H9 (cell line): ENCODE data around the gene RPL18. TPM values are rescaled to one million over a fixed set of nuclear protein-coding genes. Genes with fewer than 3 reads are reported as not detected.
A peak's percentile ranks its signal among the peaks of the same experiment; 100 is the strongest.

Experiments used
- DNase-seq: peaks from one replicate; pipeline ENCODE4 v3.0.0-alpha.2; 2017
- H2AFZ ChIP-seq: one replicate; pipeline ENCODE4 v1.6.1; 2013; ENCODE audit warnings: mild to moderate bottlenecking, low read length, control low read depth, moderate library complexity
- H2AK5ac ChIP-seq: 2 replicates; pipeline ENCODE4 v1.6.1; 2013; ENCODE audit warnings: low read length, control low read depth, mixed read lengths; ENCODE audit not compliant: insufficient read length
- H2BK120ac ChIP-seq: one replicate; pipeline ENCODE4 v1.6.1; 2013; ENCODE audit warnings: low read depth, mild to moderate bottlenecking, low read length, control low read depth, inconsistent platforms; ENCODE audit not compliant: poor library complexity, severe bottlenecking
- H2BK12ac ChIP-seq: 2 replicates; pipeline ENCODE4 v1.6.1; 2013; ENCODE audit warnings: low read length, control low read depth, mixed read lengths, low read depth; ENCODE audit not compliant: insufficient read length
- H2BK15ac ChIP-seq: 2 replicates; pipeline ENCODE4 v1.6.1; 2013; ENCODE audit warnings: low read depth, low read length, control low read depth
- H2BK20ac ChIP-seq: one replicate; pipeline ENCODE4 v1.6.1; 2013; ENCODE audit warnings: low read depth, mild to moderate bottlenecking, low read length, control low read depth, inconsistent platforms; ENCODE audit not compliant: poor library complexity, severe bottlenecking
- H2BK5ac ChIP-seq: 2 replicates; pipeline ENCODE4 v1.6.1; 2013; ENCODE audit warnings: low read length, control low read depth, mixed read lengths; ENCODE audit not compliant: insufficient read length
- H3K14ac ChIP-seq: 2 replicates; pipeline ENCODE4 v1.6.1; 2013; ENCODE audit warnings: low read length, control low read depth; ENCODE audit not compliant: insufficient read depth
- H3K18ac ChIP-seq: 2 replicates; pipeline ENCODE4 v1.6.1; 2013; ENCODE audit warnings: low read depth, mild to moderate bottlenecking, mixed read lengths, low read length, control low read depth; ENCODE audit not compliant: insufficient read length
- H3K23ac ChIP-seq: 2 replicates; pipeline ENCODE4 v1.6.1; 2013; ENCODE audit warnings: low read length, control low read depth, mixed read lengths, low read depth; ENCODE audit not compliant: insufficient read length
- H3K23me2 ChIP-seq: 2 replicates; pipeline ENCODE4 v1.6.1; 2013; ENCODE audit warnings: low read depth, mild to moderate bottlenecking, mixed read lengths, low read length, control low read depth; ENCODE audit not compliant: insufficient read length, poor library complexity, severe bottlenecking
- H3K27ac ChIP-seq: 2 replicates; pipeline ENCODE4 v1.5.1; 2013; ENCODE audit warnings: low read length, control low read depth, mixed read lengths, low read depth; ENCODE audit not compliant: insufficient read length
- H3K27me3 ChIP-seq: 2 replicates; pipeline ENCODE4 v1.6.1; 2013; ENCODE audit warnings: low read length, control low read depth, inconsistent platforms; ENCODE audit not compliant: insufficient read depth
- H3K4ac ChIP-seq: 2 replicates; pipeline ENCODE4 v1.6.1; 2013; ENCODE audit warnings: low read depth, mild to moderate bottlenecking, control low read depth, inconsistent platforms, low read length, moderate library complexity
- H3K4me1 ChIP-seq: 2 replicates; pipeline ENCODE4 v1.6.1; 2013; ENCODE audit warnings: low read length, control low read depth, inconsistent platforms; ENCODE audit not compliant: insufficient read depth
- H3K4me2 ChIP-seq: 2 replicates; pipeline ENCODE4 v1.6.1; 2013; ENCODE audit warnings: low read length, control low read depth, mixed read lengths; ENCODE audit not compliant: insufficient read length, insufficient read depth
- H3K56ac ChIP-seq: 2 replicates; pipeline ENCODE4 v1.6.1; 2013; ENCODE audit warnings: low read depth, mild to moderate bottlenecking, mixed read lengths, low read length, control low read depth; ENCODE audit not compliant: insufficient read length
- H3K79me1 ChIP-seq: 2 replicates; pipeline ENCODE4 v1.6.1; 2013; ENCODE audit warnings: low read depth, mild to moderate bottlenecking, moderate library complexity, low read length, control low read depth, inconsistent platforms; ENCODE audit not compliant: insufficient read depth, poor library complexity, severe bottlenecking
- H3K79me2 ChIP-seq: 2 replicates; pipeline ENCODE4 v1.6.1; 2013; ENCODE audit warnings: low read length, control low read depth, inconsistent platforms; ENCODE audit not compliant: insufficient read depth
- H3K9ac ChIP-seq: 2 replicates; pipeline ENCODE4 v1.6.1; 2013; ENCODE audit warnings: low read length, control low read depth, mixed read lengths; ENCODE audit not compliant: insufficient read length; ENCODE audit errors: extremely low read depth
- H3K9me3 ChIP-seq: one replicate; pipeline ENCODE4 v1.6.1; 2013; ENCODE audit warnings: low read depth, low read length, inconsistent platforms; ENCODE audit not compliant: control insufficient read depth
- H3T11ph ChIP-seq: one replicate; pipeline ENCODE4 v1.6.1; 2013; ENCODE audit warnings: mild to moderate bottlenecking, low read length, control low read depth, inconsistent platforms
- H4K20me1 ChIP-seq: one replicate; pipeline ENCODE4 v1.6.1; 2013; ENCODE audit not compliant: control insufficient read depth, insufficient read length, insufficient read depth
- H4K5ac ChIP-seq: 2 replicates; pipeline ENCODE4 v1.6.1; 2013; ENCODE audit warnings: low read depth, mild to moderate bottlenecking, mixed read lengths, low read length, control low read depth; ENCODE audit not compliant: insufficient read length
- H4K8ac ChIP-seq: replicated peaks from 2 replicates; pipeline ENCODE4 v1.6.1; 2013; ENCODE audit warnings: low read length, control low read depth, mixed read lengths, low read depth; ENCODE audit not compliant: insufficient read length
- H4K91ac ChIP-seq: 2 replicates; pipeline ENCODE4 v1.6.1; 2013; ENCODE audit warnings: low read depth, mild to moderate bottlenecking, moderate library complexity, mixed read lengths, low read length, control low read depth; ENCODE audit not compliant: insufficient read length
- H3K27ac Mint-ChIP-seq, 3 experiments: 2 replicates in 2 of 3; 3 replicates in 1 of 3; pipeline ENCODE4 v1.8.0; 2020 to 2021; ENCODE audit warnings: mixed read lengths in 3 of 3, mild to moderate bottlenecking in 1 of 3, moderate library complexity in 1 of 3
- H3K27me3 Mint-ChIP-seq: 2 replicates; pipeline ENCODE4 v1.8.0; 2021; ENCODE audit warnings: low read depth, mild to moderate bottlenecking, moderate library complexity, mixed read lengths
- H3K36me3 Mint-ChIP-seq, 3 experiments: 2 replicates in 2 of 3; 3 replicates in 1 of 3; pipeline ENCODE4 v1.8.0; 2020 to 2021; ENCODE audit warnings: low read depth in 3 of 3, mixed read lengths in 3 of 3; ENCODE audit not compliant: insufficient read depth in 1 of 3
- H3K4me1 Mint-ChIP-seq, 2 experiments: 2 replicates each; pipeline ENCODE4 v1.8.0; 2020; ENCODE audit warnings: mixed read lengths in 2 of 2
- H3K4me3 Mint-ChIP-seq, 2 experiments: 2 replicates in 1 of 2; 3 replicates in 1 of 2; pipeline ENCODE4 v1.8.0; 2020 to 2021; ENCODE audit warnings: mild to moderate bottlenecking in 2 of 2, mixed read lengths in 2 of 2, moderate library complexity in 1 of 2
- H3K9me3 Mint-ChIP-seq, 2 experiments: 2 replicates in 1 of 2; 3 replicates in 1 of 2; pipeline ENCODE4 v1.8.0; 2020; ENCODE audit warnings: mild to moderate bottlenecking in 2 of 2, mixed read lengths in 2 of 2, moderate library complexity in 1 of 2
- WGBS: extraction: QIAGEN DNeasy Blood & Tissue Kit; methylation state at CpG from one replicate; pipeline ENCODE4 v1.1.7; 2013; ENCODE audit warnings: missing lambda C conversion rate, low lambda C conversion rate, mixed read lengths; ENCODE audit not compliant: insufficient read length; ENCODE audit errors: extremely low coverage; 5-methylcytosine and 5-hydroxymethylcytosine counted together
- total RNA-seq: library from RNA; stranded (reverse); gene quantifications from 2 replicates; pipeline ENCODE4 v1.2.1, GENCODE V29; 2021
- TF ChIP-seq, protein P1 (sequence below): fragments of 200-600 bp; sonication (generic); conservative IDR thresholded peaks from 3 replicates; pipeline ENCODE4 v1.8.0; 2021; ENCODE audit warnings: antibody characterized with exemption, mild to moderate bottlenecking

Gene RPL18
- total RNA-seq, 1 experiment from 2014 or later: 1,855 TPM

DNA sequence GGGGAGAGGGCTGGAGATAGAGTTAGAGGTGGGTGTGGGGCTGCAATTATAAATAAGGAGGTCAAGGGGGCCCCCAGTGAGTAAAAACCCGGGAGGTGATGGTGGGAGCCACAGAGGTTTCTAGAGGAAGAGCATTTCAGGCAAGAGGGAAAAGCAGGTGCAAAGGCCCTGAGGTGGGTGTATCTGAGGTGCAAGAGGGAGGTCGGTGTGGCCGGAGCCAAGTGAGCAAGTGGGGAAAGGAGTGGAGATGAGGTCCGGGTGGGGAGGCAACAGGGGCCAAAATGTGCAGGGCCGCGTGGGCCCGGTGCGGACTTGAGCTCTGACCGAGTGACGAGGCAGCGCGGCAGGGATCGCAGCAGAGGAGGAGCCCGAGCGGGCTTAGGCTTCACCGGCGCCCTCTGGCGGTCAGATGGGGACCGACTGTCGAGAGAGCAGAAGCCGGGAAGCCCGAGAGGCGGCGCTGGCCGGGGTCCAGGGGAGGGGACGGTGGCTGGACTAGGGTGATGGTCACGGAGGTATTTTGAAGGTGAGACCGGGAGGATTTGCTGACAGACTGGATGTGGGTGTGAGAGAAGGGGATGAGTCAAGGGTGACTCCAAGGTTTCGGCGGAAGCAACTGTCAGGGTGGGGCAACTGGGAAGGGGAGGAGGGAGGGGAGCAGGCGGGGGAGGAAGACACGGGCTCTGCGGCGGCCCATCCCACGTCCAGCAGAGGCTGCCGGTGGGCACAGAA is 30.1 kb downstream of the RPL18 start:
- Histone ChIP-seq H2BK5ac (no peak overlapping the region), H3K9me3 (no peaks in the 10 kb centered on the region), H3K18ac (no peak overlapping the region), H4K91ac (no peak overlapping the region), H3K56ac (no peak overlapping the region), H4K5ac (no peak overlapping the region), H2BK12ac (no peak overlapping the region), H2AK5ac (no peak overlapping the region), H2BK15ac (no peak overlapping the region), H4K20me1 (no peaks in the 10 kb centered on the region), H3K9ac (no peak overlapping the region), H2AFZ (no peak overlapping the region), H3K23me2 (peaks cover 9% of the 10 kb centered on the region), H3K4ac (no peak overlapping the region), H4K8ac (no peak overlapping the region), H3K27me3 (no peaks in the 10 kb centered on the region), H3K4me1 (no peaks in the 10 kb centered on the region), H3K23ac (no peak overlapping the region), H3T11ph (no peak overlapping the region), H2BK120ac (no peak overlapping the region), H2BK20ac (no peak overlapping the region), H3K79me1 (no peaks in the 10 kb centered on the region), H3K27ac (no peak overlapping the region), H3K79me2 (no peaks in the 10 kb centered on the region), H3K14ac (no peak overlapping the region), H3K4me2 (peak overlapping the region; percentile 48)
- Mint-ChIP-seq H3K27me3 (peaks cover 47% of the 10 kb centered on the region), H3K36me3 (no peaks in the 10 kb centered on the region; a peak in 1 of 7 replicates), H3K4me1 (peaks cover 10 to 12% of the 10 kb centered on the region in 2 experiments), H3K9me3 (peaks cover 3 to 4% of the 10 kb centered on the region in 2 experiments), H3K4me3 (peak overlapping the region; percentile 60 to 80), H3K27ac (peak overlapping the region in 1 of 3 experiments; percentile 38; a peak in 1 of 7 replicates)
- TF ChIP-seq, protein P1, sequence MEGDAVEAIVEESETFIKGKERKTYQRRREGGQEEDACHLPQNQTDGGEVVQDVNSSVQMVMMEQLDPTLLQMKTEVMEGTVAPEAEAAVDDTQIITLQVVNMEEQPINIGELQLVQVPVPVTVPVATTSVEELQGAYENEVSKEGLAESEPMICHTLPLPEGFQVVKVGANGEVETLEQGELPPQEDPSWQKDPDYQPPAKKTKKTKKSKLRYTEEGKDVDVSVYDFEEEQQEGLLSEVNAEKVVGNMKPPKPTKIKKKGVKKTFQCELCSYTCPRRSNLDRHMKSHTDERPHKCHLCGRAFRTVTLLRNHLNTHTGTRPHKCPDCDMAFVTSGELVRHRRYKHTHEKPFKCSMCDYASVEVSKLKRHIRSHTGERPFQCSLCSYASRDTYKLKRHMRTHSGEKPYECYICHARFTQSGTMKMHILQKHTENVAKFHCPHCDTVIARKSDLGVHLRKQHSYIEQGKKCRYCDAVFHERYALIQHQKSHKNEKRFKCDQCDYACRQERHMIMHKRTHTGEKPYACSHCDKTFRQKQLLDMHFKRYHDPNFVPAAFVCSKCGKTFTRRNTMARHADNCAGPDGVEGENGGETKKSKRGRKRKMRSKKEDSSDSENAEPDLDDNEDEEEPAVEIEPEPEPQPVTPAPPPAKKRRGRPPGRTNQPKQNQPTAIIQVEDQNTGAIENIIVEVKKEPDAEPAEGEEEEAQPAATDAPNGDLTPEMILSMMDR: peak; percentile 98
- no CpG with 5 or more reads among the region's 36 CpGs for WGBS
- DNase-seq: peak; percentile 91
